ENCODE results near the gene SLC6A9. TPM values are rescaled to one million over a fixed set of nuclear protein-coding genes. Genes with fewer than 3 reads are reported as not detected.

Gene SLC6A9
- total RNA-seq, 2 experiments from 2014 or later: 12.5 to 13.4 TPM

- no peak for ATAC-seq
- Mint-ChIP-seq H3K36me3 (ENCODE audit: low read depth) (no peaks in the 10 kb centered on the region), H3K27me3 (no peaks in the 10 kb centered on the region), H3K4me3 (no peak overlapping the region), H3K27ac (no peak overlapping the region), H3K9me3 (ENCODE audit: low read depth) (no peaks in the 10 kb centered on the region), H3K4me1 (peaks cover 8% of the 10 kb centered on the region)
- ChIA-PET POLR2A (interaction anchor here (0.5 kb wide), 1 partner anchor 125 kb away, joined by 6 read pairs; no protein-coding TSS in a partner anchor), CTCF (interaction anchor here (0.6 to 5.5 kb wide), 19 partner anchors 8 to 503 kb away, joined by 3 to 66 read pairs (median 4); partner anchors contain the start of gene ATP6V0B)
- intact Hi-C loops (cut with DNase I, micrococcal nuclease): loop anchor here (1.0 to 10.0 kb wide), 5 partner anchors 31 to 671 kb away; partner anchors contain the start of gene ELOVL1 (in 1 of the 2)
- DNase-seq: no peak
Observed at GRCh38 chr1:44035726-44036408, 4.6 kb upstream of the SLC6A9 start.

- Mint-ChIP-seq H3K36me3 (ENCODE audit: low read depth) (no peaks in the 10 kb centered on the region), H3K4me1 (peaks cover 8% of the 10 kb centered on the region), H3K27ac (no peak overlapping the region), H3K27me3 (no peaks in the 10 kb centered on the region), H3K4me3 (no peak overlapping the region), H3K9me3 (ENCODE audit: low read depth) (no peaks in the 10 kb centered on the region)
- DNase-seq (no peak), ATAC-seq (no peak)
- CTCF ChIA-PET: interaction anchor here (0.6 to 5.5 kb wide), 5 partner anchors 13 to 373 kb away, joined by 3 to 66 read pairs (median 3); no protein-coding TSS in a partner anchor
- POLR2A ChIA-PET: no interaction called here
- intact Hi-C loops (cut with DNase I, micrococcal nuclease): loop anchor here (5.0 to 10.0 kb wide), 4 partner anchors 270 to 1652 kb away; partner anchors contain the start of genes ELOVL1 (in 1 of the 2), GPBP1L1 (in 1 of the 2), ST3GAL3 (in 1 of the 2) and TMEM69 (in 1 of the 2)
Observed at GRCh38 chr1:44034976-44035716, 3.9 kb upstream of the SLC6A9 start.

- ChIA-PET POLR2A (no interaction called here), CTCF (interaction anchor here (0.7 to 5.5 kb wide), 3 partner anchors 29 to 374 kb away, joined by 3 to 66 read pairs (median 3); no protein-coding TSS in a partner anchor)
- Mint-ChIP-seq H3K36me3 (ENCODE audit: low read depth) (no peaks in the 10 kb centered on the region), H3K9me3 (ENCODE audit: low read depth) (no peaks in the 10 kb centered on the region), H3K4me3 (no peak overlapping the region), H3K27ac (no peak overlapping the region), H3K4me1 (peaks cover 13% of the 10 kb centered on the region), H3K27me3 (no peaks in the 10 kb centered on the region)
- intact Hi-C loops (cut with DNase I, micrococcal nuclease): loop anchor here (5.0 to 10.0 kb wide), 4 partner anchors 270 to 1653 kb away; partner anchors contain the start of genes ELOVL1 (in 1 of the 2), GPBP1L1 (in 1 of the 2), ST3GAL3 (in 1 of the 2) and TMEM69 (in 1 of the 2)
- no peak for ATAC-seq
- DNase-seq: no peak
Observed at GRCh38 chr1:44034423-44034822, 3.2 kb upstream of the SLC6A9 start.

GRCh38 chr1:44033756-44034155, 2.5 kb upstream of the SLC6A9 start:
- no peak for ATAC-seq
- Mint-ChIP-seq H3K4me3 (no peak overlapping the region), H3K27ac (no peak overlapping the region), H3K27me3 (no peaks in the 10 kb centered on the region), H3K36me3 (ENCODE audit: low read depth) (no peaks in the 10 kb centered on the region), H3K4me1 (peaks cover 19% of the 10 kb centered on the region), H3K9me3 (ENCODE audit: low read depth) (no peaks in the 10 kb centered on the region)
- ChIA-PET CTCF (interaction anchor here (0.6 to 5.5 kb wide), 2 partner anchors 28 to 88 kb away, joined by 3 to 66 read pairs; no protein-coding TSS in a partner anchor), POLR2A (no interaction called here)
- DNase-seq: no peak
- intact Hi-C loops (cut with DNase I, micrococcal nuclease): loop anchor here (5.0 to 10.0 kb wide), 4 partner anchors 269 to 1654 kb away; partner anchors contain the start of genes ELOVL1 (in 1 of the 2), GPBP1L1 (in 1 of the 2), ST3GAL3 (in 1 of the 2) and TMEM69 (in 1 of the 2)

- no peaks in the 10 kb centered on the region for H3K36me3 Mint-ChIP-seq (ENCODE audit: low read depth)
- CTCF ChIA-PET: interaction anchor here (5.5 kb wide), 1 partner anchor 27 kb away, joined by 66 read pairs; no protein-coding TSS in a partner anchor
- POLR2A ChIA-PET: no interaction called here
- H3K9me3 Mint-ChIP-seq (ENCODE audit: low read depth): no peaks in the 10 kb centered on the region
- no peak for ATAC-seq
- H3K27me3 Mint-ChIP-seq: no peaks in the 10 kb centered on the region
- intact Hi-C loops (cut with DNase I, micrococcal nuclease): loop anchor here (5.0 to 10.0 kb wide), 4 partner anchors 268 to 1654 kb away; partner anchors contain the start of genes ELOVL1 (in 1 of the 2), GPBP1L1 (in 1 of the 2), ST3GAL3 (in 1 of the 2) and TMEM69 (in 1 of the 2)
- H3K4me1 Mint-ChIP-seq: peaks cover 23% of the 10 kb centered on the region
- peak overlapping the region; percentile 8 for H3K27ac Mint-ChIP-seq
- no peak overlapping the region for H3K4me3 Mint-ChIP-seq
- no peak for DNase-seq
Observed at GRCh38 chr1:44033041-44033575, 1.8 kb upstream of the SLC6A9 start.

GRCh38 chr1:44032170-44032790, 1.0 kb upstream of the SLC6A9 start:
- ChIA-PET CTCF (interaction anchor here (0.6 kb wide), 1 partner anchor 363 kb away, joined by 3 read pairs; no protein-coding TSS in a partner anchor), POLR2A (no interaction called here)
- H3K9me3 Mint-ChIP-seq (ENCODE audit: low read depth): no peaks in the 10 kb centered on the region
- H3K4me3 Mint-ChIP-seq: peak overlapping the region; percentile 88
- peaks cover 4% of the 10 kb centered on the region for H3K36me3 Mint-ChIP-seq (ENCODE audit: low read depth)
- DNase-seq (no peak), ATAC-seq (no peak)
- no peaks in the 10 kb centered on the region for H3K27me3 Mint-ChIP-seq
- intact Hi-C loops (cut with DNase I, micrococcal nuclease): loop anchor here (5.0 to 10.0 kb wide), 4 partner anchors 267 to 1655 kb away; partner anchors contain the start of genes ELOVL1 (in 1 of the 2), GPBP1L1 (in 1 of the 2), ST3GAL3 (in 1 of the 2) and TMEM69 (in 1 of the 2)
- peaks cover 25% of the 10 kb centered on the region for H3K4me1 Mint-ChIP-seq
- peak overlapping the region; percentile 8 for H3K27ac Mint-ChIP-seq

GRCh38 chr1:44030605-44031251, 534 bp downstream of the SLC6A9 start:
- intact Hi-C loops (cut with DNase I, micrococcal nuclease): loop anchor here (1.0 to 10.0 kb wide), 16 partner anchors 39 to 1657 kb away; partner anchors contain the start of genes CCDC24 (in 2 of the 2), ST3GAL3 (in 2 of the 2), ATP6V0B (in 1 of the 2) and B4GALT2 (in 1 of the 2)
- DNase-seq (peak; percentile 68), ATAC-seq (peak; percentile 26)
- H3K4me3 Mint-ChIP-seq: peak overlapping the region; percentile 88
- CTCF ChIA-PET: interaction anchor here (0.6 to 1.4 kb wide), 2 partner anchors 16 to 18 kb away, joined by 3 to 5 read pairs; no protein-coding TSS in a partner anchor
- POLR2A ChIA-PET: interaction anchor here (0.6 to 0.9 kb wide), 3 partner anchors 10 to 17 kb away, joined by 3 to 4 read pairs (median 3); no protein-coding TSS in a partner anchor
- H3K36me3 Mint-ChIP-seq (ENCODE audit: low read depth): peaks cover 4% of the 10 kb centered on the region
- peaks cover 24% of the 10 kb centered on the region for H3K4me1 Mint-ChIP-seq
- H3K27me3 Mint-ChIP-seq: no peaks in the 10 kb centered on the region
- peak overlapping the region; percentile 83 for H3K27ac Mint-ChIP-seq
- no peaks in the 10 kb centered on the region for H3K9me3 Mint-ChIP-seq (ENCODE audit: low read depth)

- DNase-seq: peak; percentile 94
- H3K27me3 Mint-ChIP-seq: no peaks in the 10 kb centered on the region
- POLR2A ChIA-PET: interaction anchor here (0.6 to 0.8 kb wide), 2 partner anchors 9 to 13 kb away, joined by 3 to 4 read pairs; no protein-coding TSS in a partner anchor
- no peaks in the 10 kb centered on the region for H3K9me3 Mint-ChIP-seq (ENCODE audit: low read depth)
- peaks cover 6% of the 10 kb centered on the region for H3K36me3 Mint-ChIP-seq (ENCODE audit: low read depth)
- ATAC-seq: peak; percentile 83
- CTCF ChIA-PET: interaction anchor here (1.2 to 1.4 kb wide), 2 partner anchors 15 to 18 kb away, joined by 3 to 5 read pairs; no protein-coding TSS in a partner anchor
- intact Hi-C loops (cut with DNase I, micrococcal nuclease): loop anchor here (1.0 to 10.0 kb wide), 16 partner anchors 39 to 1657 kb away; partner anchors contain the start of genes CCDC24 (in 2 of the 2), ST3GAL3 (in 2 of the 2), ATP6V0B (in 1 of the 2) and B4GALT2 (in 1 of the 2)
- peak overlapping the region; percentile 96 for H3K27ac Mint-ChIP-seq
- H3K4me3 Mint-ChIP-seq: peak overlapping the region; percentile 88
- peaks cover 24% of the 10 kb centered on the region for H3K4me1 Mint-ChIP-seq
Observed at GRCh38 chr1:44029911-44030604, 1.2 kb downstream of the SLC6A9 start.

- H3K4me1 Mint-ChIP-seq: peaks cover 24% of the 10 kb centered on the region
- peak overlapping the region; percentile 88 for H3K4me3 Mint-ChIP-seq
- no peaks in the 10 kb centered on the region for H3K27me3 Mint-ChIP-seq
- intact Hi-C loops (cut with DNase I, micrococcal nuclease): no loop called here
- ATAC-seq: peak; percentile 42
- H3K36me3 Mint-ChIP-seq (ENCODE audit: low read depth): peaks cover 8% of the 10 kb centered on the region
- ChIA-PET POLR2A (no interaction called here), CTCF (interaction anchor here (1.2 to 1.4 kb wide), 3 partner anchors 15 to 19 kb away, joined by 3 to 5 read pairs (median 4); no protein-coding TSS in a partner anchor)
- no peaks in the 10 kb centered on the region for H3K9me3 Mint-ChIP-seq (ENCODE audit: low read depth)
- DNase-seq: no peak
- H3K27ac Mint-ChIP-seq: peak overlapping the region; percentile 96
Observed at GRCh38 chr1:44029260-44029910, 1.9 kb downstream of the SLC6A9 start.
